GM18498 (cell line): ENCODE data around the gene MYO5A.
A peak's percentile ranks its signal among the peaks of the same experiment; 100 is the strongest.
"Not testable (repeated sequence)": the region's sequence is repeated elsewhere in the genome, so short reads cannot be mapped to it uniquely, and the experiment has no call there.

Source experiments
- ATAC-seq: cut with Tn5 transposase; IDR thresholded peaks from one replicate; pipeline ENCODE4 v1.9.1; 2021; ENCODE audit warnings: mild to moderate bottlenecking, moderate library complexity; ENCODE audit not compliant: unreplicated experiment

The MYO5A gene

DNA sequence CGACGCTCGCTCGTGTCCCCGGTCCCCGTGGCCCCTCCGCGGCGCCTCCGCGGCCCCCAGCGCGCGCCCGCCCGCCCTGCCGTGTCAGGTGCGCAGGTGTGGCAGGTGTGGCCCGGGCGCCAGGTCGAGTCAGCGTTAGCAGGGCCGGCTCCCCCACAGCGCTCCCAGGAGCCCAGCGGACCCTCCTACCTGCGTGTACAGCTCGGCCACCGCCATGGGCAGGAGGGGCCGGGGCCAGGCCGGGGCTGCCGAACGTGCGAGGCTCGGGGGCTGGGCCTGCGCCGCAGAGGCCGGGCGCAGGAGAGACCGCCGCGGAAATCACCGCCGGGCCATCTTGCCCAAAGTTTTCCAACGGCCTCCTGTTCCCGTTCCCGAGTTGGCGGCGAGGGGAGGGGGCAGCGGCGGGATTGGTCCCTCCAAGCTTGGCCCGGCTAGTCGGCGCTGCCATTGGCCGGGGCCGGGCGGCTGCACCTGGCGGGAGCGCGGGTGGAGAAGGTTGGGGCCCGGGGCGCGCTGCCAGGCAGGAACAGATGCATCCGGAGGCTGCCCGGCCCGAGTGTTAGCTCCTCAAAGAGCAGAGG, 233.2 kb downstream of the MYO5A start, which contains the start of gene MYO5C:
TSS of gene MYO5C (minus strand) at position 384 of the 581 bp plus-strand sequence. CDS start at position 216, 168 bp downstream.
- ATAC-seq, result no peak

DNA sequence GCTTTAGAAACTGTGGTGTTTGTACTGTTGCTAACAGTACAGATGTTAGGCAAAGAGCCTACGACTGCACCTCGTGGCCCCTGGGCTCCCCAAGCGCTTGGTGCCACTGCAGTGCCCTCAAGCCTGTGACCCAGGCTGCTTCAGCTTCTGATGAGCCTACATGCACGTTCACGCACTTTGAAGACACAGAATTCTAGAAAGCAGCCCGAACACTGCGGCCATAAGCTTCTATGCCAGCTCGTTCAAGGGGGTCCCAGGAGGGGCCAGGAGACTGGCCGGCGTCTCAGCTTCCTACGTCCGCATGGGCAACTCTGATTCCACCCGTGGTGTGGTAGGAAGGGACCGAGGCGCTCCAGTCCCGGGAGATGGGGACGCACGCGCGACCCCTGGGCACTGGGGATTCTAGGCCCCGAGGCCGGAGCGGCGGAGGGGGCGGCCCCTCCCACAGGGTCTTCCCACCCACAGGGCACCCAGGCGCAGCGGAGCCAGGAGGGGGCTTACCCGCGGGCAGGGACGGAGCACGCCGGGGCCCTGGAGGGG, 233.7 kb downstream of the MYO5A start:
- no peak for ATAC-seq

DNA sequence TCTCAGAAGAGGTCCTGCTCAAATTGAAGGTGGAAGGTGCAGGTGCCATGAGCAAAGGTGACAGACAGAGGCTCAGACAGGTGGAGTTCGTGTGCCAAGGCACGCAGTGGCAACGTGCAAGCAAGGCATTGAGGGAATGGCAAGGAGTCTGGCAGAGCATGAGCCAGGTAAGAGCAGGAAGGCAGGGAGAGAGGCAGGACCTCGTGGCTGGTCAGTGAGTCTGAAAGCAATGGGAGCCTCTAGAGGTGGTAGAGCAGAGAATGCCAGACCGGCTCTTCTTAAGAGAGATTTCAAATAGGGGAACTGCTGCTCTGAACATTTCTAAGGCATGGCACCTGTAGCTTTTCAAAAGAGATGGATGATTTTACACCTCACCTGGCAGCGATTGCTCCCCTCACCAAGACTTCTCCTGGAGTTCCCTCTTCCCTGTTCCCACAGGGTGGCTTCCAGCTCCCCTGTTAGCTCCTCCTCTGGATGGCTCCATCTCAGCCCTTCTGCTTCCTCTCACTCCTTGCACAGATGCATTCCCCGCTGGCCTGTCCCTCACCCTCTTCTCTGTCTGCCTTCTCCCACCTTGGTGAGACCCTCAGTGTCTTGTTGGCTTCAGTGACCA, 235.8 kb downstream of the MYO5A start:
- ATAC-seq, result no peak

DNA sequence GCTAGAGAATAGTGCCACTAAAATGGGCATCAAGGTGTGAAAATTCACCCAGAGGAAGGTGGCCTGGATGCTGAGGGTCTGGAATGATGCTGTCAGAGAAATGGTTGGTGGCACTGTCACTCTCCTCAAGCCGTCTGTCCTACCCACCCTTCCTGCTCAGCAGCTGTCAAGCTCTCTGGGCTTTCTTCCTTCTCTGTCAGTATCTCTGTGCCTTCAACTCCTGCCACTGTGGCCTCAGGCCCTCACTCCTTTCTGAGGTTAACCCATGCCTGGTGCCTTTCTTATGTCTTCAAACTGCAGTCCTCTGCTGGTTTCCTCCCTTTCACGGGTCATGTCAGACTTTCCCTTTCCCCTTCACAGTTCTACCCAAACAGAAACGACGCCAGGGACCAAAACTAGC, 237.5 kb downstream of the MYO5A start:
- ATAC-seq, result peak; percentile 57

DNA sequence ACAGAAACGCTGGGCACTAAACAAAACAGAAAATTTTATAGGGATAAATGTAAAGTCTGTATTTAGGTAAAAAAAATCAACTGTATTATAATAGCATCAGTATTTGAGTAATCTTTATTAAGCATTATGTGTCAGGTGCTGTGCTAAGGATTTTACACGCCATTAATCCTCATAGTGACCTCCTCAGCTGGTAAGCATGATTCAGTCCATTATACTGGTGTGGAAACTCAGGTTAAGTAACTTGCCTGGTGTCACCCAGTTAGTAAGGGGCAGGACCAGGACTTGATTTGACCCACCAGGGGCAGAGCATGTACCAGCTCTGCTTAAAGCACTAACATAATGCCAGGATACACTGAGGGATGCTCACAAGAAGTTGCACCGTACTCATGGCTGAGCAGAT, 237.9 kb downstream of the MYO5A start:
- ATAC-seq, result no peak

DNA sequence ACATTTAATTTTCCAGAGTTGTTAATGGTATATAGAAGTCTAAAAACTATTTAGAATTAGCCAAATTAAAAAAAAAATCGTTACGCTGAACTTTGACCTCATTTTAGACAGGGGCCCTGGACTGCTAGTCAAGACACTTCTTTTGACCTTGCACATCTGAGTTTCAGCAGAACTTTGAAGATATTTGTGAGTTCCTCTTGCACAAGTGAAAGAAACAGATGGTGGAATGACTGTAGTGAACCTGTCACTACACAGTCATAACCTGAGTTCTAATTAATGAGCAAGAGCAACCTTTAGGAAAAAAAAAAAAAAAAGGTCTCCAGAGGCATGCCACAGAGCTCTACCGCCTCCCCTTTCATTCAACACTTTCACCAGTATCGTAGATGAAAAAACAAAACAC, 238.4 kb downstream of the MYO5A start:
- ATAC-seq, result no peak

DNA sequence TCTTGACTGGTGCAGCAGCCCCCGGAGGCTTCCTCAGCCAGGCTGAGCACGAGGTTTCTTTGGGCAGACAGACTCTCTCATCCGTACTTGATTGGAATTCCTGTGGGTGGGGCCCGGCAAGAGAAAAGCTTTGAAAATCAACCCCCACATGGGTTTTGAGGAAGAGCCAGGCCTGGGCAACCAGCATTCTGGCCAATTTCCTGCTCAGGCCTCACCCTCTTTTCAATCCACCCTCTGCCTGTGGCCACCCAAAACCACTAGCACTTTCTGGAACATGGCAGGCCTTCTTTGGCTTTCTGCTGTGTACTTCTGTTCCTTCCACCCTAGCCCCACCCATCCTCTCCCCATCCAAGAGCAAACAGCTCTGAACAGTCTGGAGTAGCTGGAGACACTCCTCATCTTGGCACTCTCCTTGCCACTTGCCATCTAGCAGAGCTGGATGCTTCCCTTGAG, 239.0 kb downstream of the MYO5A start:
- ATAC-seq, result no peak

DNA sequence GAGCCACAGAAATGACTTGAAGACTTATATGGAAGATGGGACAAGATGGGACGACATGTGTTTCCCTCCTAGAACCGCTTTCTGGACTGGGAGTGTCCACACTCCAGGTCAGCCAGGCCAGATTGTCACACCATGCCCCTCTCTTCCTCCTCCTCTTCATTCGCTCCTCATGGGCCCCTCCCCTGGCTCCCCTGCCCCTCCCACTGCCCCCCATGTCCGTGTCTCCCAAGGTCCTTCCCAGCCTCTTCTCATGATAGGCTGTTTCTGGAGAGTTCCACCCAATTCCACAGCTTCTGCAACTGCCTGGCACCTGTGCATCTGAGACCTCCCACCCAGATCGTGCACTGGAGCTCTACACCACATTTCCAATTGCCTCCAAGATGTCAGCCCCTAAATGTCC, 239.7 kb downstream of the MYO5A start:
- no peak for ATAC-seq

DNA sequence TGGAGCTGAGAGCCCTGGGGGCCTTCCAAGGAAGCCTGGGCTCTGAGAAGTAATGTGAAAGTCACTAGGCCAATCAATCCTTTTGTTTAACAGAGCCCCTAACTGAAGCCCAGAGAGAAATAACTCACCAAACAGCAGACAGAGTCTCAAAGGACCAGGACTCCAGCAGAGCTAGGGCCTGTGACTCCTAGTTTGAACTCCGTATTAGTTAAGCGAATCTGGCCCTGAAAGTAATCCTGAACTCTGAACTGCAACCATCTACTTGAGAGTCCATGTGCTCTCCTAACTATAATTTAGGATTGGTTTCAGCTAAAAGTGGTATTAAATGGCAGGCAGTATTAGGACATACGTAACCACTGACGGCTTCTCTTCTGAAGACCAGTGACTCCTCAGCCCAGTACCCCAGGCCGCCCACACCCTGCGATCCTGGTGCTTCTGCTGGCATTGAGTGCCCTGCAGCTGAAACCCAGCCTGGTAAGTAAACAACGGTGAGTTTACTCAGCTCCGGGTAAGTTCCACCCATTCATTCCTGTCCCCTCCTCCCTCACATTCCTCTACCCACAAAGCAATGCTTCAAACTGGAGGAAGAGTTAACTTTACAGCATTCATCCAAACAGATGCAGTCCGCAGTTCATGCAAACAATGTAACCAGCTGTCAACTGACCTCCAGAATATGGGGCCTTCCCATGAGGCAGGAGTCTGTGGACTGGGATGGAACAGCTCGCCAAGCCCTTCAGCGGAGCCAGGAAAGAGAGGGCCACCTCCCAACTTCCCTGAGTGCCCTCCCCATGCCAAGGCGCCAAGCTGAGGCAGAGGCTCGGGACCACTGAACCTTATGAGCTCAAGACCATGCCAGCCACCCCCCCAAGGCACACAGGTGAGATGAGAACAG, 240.4 kb downstream of the MYO5A start:
- ATAC-seq, result no peak

DNA sequence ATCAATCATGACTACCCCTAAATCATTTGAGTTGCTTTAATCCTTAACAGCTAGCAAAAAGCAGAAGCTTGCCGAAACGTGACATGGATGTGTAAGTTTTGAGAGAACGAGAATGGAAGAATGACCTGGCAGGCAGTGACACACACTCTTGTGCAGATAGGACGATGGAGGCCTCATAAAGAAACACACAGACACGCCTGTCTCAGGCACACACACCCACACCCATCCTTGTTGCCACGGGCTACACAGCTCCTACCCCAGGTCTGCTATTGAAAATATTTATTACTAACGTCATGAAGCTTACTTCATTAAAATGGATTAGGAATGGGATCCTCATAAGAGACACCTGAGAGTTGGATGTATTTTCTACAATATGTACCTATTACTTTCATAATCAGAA, 241.6 kb downstream of the MYO5A start:
- no peak for ATAC-seq

DNA sequence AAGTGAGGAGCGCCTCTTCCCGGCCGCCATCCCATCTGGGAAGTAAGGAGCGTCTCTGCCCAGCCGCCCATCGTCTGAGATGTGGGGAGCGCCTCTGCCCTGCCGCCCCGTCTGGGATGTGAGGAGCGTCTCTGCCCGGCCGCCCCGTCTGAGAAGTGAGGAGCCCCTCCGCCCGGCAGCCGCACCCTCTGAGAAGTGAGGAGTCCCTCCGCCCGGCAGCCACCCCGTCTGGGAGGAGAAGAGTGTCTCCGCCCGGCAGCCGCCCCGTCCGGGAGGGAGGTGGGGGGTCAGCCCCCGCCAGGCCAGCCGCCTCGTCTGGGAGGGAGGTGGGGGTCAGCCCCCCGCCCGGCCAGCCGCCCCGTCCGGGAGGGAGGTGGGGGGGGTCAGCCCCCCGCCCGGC, 242.7 kb downstream of the MYO5A start:
- not testable (repeated sequence) for ATAC-seq

DNA sequence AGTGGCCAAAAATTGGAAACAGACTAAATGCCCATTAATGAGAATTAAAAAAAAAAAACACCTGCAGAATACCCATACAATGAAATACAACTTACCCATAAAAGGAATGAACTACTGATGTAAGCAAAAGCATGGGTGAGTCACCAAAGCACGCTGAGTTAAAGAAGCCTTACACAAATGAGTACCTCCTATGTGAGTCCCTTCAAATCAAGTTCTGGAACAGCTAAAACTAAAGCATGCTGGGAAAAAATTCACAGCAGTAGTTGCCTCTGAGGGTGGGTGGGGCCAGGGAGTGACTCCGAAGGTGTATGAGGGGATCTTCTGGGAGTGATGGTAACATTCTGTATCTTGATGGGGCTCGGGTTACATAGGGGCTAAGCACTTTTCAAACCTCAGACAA, 244.5 kb downstream of the MYO5A start:
- no peak for ATAC-seq

DNA sequence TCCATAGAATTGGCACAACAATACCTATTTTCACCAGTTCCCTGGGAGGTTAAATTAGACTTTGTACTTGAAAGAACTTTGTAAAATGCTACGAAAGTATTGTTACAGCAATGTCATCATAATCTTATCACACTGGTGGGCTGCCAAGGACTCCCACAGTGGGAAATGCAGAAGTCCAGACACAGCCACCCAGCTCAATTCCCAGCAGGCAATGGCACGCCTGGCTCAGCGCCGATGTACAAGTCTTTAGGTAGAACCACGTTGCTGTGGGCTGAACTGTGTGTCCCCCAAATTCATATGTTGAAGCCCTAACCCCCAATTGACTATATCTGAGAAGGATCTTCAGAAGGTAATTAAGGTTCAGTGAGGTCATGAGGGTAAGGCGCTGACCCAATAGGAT, 245.4 kb downstream of the MYO5A start:
- ATAC-seq, result no peak

DNA sequence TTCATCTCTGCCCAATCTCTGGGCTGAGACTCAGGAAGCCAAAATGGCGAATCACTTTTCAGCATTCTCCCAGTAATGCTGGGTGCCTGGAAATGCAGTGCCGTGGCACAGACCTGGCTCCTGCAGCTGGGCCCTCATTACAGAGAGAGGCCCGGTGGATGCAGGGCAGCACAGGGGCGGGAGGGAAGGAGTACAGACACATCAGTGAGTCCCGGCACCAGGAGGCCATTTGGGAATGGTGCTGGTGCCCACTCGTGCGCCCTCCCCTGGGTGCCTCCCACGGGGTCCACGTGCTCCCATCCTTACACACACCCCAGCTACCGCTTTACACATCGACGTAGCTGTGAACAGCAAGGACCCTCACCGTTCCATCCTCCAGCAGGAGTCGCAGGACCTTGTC, 246.3 kb downstream of the MYO5A start:
- ATAC-seq, result no peak

DNA sequence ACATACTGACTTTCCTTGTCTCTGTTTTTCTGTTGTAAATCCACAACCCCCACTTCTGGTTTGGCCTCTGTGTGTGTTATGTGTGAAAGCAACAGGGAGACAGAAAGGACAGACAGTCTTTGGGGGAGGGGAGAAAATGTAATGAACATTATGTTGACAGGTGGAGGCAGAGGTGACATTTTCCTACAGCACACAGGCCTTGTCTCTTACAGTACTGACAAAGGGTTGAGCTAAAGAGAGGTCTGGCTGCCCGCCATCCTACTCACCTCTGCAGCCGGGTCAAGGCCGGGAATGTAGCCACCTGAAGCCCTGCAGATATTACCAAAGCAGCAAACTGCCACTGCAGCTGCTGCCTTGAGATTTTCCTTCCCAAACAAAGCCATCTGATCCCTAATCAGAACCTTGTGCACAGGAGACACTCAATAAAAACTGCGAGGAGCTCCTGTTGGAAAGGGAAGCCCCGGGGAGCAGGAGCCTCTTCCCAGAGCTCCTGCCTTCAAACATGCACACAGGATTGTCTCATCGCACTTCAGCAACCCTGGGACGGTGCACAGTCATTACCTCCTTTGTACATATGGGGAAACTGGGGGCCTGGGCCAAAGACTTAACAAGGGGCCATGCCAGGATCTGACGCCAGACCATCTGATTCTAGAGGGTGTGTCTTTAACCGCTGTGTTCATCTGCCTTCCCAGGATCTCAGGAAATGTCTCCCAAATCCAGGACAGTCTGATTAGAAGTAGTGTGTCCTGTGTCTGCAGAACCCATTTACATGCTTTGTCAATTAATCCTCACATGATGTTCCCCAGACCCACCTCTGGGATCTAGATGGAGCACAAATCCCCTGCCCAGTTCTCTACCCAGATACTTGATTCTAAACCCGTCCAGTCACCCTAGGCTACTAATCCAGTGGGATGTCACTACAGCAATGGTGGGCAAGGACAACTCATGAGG, 247.3 kb downstream of the MYO5A start:
- no peak for ATAC-seq

DNA sequence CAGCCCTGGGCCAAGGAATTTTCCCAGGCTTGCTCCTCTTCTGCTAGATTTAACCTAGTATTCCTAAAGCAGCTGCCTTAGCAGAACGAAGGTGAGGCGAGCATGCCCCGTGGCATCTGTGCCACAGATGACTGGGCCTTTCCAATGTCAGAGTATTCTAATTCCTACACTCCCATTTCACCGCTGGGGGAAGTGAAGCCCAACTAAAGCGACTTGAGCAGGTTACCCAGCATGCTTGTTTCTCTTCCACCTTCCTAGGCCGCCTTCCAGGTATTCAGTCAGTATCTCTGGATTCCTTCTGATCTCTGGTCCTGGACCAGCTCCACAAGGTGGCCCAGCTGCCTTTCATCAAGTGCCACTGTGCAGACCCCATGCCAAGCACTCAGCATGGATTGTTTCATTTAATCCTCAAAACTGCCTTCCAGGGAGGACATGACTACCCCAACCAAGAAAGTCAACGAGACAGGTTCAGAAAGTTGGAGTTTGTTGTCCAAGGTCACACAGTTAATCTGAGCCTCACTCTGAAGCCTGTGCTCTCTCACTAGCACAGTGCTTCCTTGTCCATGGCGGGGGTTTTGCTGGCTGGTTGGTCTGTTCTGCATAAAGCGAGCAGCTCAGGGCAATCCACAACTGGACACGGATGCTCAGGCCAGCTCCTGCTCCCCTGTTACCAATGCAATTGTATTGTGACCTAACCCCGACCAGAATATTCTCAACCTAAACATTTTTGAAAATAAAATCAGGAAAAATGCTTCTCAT, 248.2 kb downstream of the MYO5A start:
- no peak for ATAC-seq

DNA sequence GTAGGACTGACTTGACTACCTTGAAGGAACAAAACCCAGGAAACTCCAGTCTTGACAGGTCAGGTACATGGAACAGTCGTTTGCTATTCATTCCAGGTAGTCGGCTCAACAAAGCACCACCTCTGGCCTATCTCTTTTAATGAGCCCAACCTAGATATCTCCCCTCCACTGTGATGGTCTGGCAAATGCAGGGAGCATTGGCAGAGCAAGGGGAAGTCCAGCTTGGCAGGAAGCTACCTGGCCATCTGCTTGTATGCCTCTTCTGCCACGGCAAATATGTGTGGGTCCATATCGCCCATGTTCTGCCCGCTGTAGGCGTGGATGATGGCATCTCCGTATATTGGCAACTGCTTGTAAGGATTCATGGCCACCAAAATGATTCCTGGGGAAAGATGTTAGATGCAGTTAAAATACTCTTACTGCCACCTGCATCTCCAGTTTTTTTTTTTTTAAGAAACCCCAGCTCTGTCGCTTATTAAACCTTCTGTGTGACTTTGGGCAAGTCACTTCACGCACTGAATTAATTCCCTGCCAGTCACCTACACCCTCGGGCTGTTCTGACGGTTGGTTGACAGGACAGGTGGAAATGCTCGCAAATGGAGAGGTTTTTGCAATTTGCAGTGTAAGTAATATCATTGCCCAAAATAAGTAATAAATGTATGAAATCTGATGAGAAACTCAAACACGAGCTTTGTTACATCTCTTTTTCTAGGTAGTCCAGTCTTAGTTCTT, 249.9 kb downstream of the MYO5A start:
- no peak for ATAC-seq

DNA sequence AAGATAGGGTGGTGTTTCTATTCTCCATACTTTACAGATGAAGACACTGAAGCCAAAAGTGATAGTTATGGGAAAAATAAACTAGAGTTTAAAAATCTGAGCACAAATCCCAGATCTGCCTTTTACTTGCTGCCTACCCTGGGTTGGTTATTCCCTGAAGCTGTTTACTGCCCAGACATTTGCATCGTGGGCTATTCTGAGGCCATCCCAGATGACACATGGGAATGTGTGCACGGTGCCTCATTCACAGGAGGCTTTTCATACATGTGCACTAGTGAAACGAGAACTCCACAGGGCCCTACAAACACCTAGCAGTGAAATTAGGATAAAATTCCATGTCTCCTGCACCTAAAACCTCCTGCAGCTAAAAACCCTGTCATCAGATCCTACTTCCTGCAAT, 250.5 kb downstream of the MYO5A start:
- no peak for ATAC-seq

DNA sequence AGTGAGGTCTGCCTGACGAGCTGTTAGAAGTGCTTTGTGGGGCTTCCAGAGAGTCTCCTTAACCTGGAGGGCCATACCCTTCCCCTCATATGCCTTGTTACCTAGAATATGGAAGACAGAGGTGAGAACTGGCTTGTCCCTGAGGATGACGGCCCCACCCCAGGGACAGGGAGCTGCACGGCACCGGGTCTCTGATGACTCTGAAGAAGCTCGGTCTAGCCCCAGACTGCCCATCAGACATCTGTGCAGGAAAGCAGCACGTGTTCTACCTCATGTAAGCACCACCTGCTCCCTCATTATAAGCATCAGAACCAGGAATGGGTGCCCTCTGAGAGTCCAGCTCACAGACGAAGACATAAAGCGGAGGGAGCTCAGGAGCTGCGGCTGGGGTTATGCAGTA, 251.1 kb downstream of the MYO5A start:
- no peak for ATAC-seq
